Thyroid gland (tissue), 4 donors: ENCODE measurements around the gene KRTAP5-6.

Experiments
- POLR2A ChIP-seq, 2 donors: fragments of 450-650 bp; IDR thresholded peaks; one replicate each; pipeline ENCODE4 v1.6.1; 2017; ENCODE audit warnings: antibody characterized with exemption in 2 of 2, mild to moderate bottlenecking in 2 of 2, moderate library complexity in 1 of 2
- TF ChIP-seq, protein P1 (sequence below), 6 experiments: fragments of 200-600 bp in 3 of 6; fragments of 450-650 bp in 3 of 6; sonication (generic) in 3 of 6; IDR thresholded peaks; one replicate each; pipeline ENCODE4 v1.5.1; 2016 to 2019; ENCODE audit warnings: antibody characterized with exemption in 6 of 6, mild to moderate bottlenecking in 2 of 6, inconsistent platforms in 1 of 6, moderate library complexity in 1 of 6

DNA sequence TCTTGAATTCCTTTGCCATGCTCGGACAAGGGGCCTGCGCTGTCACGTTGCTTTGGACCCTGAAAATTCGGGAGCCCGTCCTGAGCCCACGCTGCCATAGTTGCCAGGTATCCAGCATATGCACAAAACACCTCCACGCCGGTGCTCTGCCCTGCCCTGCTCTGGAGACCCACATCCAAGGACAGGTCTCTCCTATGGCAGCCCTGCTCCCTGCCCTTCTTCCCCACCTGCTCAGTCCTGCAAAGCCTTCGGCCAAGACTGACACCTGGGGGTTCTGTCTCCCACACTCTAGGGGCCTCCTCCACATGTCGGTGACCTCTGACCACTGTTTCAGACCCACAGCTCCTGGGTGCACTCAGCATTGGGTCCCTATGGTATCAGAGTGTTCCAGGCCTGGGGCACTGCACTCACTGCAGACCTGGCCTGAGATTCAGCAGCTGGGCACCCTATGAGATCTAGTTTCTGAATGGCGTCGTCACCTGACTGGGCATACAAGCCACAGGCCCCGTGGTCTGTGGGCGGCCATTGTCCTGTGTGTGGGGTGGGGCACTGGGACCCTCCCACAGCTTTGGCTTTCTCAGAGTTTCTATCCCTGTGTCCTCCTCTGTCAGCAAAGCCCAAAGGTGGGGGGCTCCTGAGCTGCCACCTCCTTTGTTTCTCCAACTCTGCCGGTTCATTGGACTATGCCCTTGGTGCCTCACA lies 2.0 kb upstream of the KRTAP5-6 start:
- TF ChIP-seq, protein P1, sequence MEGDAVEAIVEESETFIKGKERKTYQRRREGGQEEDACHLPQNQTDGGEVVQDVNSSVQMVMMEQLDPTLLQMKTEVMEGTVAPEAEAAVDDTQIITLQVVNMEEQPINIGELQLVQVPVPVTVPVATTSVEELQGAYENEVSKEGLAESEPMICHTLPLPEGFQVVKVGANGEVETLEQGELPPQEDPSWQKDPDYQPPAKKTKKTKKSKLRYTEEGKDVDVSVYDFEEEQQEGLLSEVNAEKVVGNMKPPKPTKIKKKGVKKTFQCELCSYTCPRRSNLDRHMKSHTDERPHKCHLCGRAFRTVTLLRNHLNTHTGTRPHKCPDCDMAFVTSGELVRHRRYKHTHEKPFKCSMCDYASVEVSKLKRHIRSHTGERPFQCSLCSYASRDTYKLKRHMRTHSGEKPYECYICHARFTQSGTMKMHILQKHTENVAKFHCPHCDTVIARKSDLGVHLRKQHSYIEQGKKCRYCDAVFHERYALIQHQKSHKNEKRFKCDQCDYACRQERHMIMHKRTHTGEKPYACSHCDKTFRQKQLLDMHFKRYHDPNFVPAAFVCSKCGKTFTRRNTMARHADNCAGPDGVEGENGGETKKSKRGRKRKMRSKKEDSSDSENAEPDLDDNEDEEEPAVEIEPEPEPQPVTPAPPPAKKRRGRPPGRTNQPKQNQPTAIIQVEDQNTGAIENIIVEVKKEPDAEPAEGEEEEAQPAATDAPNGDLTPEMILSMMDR (IDR thresholded peaks at IDR 0.05), result no peak
- no peak for TF ChIP-seq POLR2A (IDR thresholded peaks at IDR 0.05)
